PC-9 (cell line): ENCODE results near the gene CTCF. TPM values are rescaled to one million over a fixed set of nuclear protein-coding genes. Genes with fewer than 3 reads are reported as not detected.

Experiments used
- BruUV-seq: library from RNA; stranded (reverse); fragments of 400-500 nt; replicated peaks from 2 replicates; lab custom pipeline; 2021; lab: Mats Ljungman, UMichigan
- CTCF ChIA-PET: fragments of 300-600 bp; sonication (Branson Sonifier 250); formaldehyde crosslinking; loops from one replicate; lab custom pipeline; 2022; ENCODE audit warnings: antibody characterized with exemption; lab: Charles Lee
- POLR2A ChIA-PET: fragments of 300-600 bp; sonication (Branson Sonifier 250); formaldehyde crosslinking; loops from one replicate; lab custom pipeline; 2022; ENCODE audit warnings: antibody characterized with exemption; ENCODE audit not compliant: unreplicated experiment; lab: Charles Lee
- DNase-seq, 2 experiments: peaks; one replicate each; pipeline versions ENCODE4 v3.0.0 to v3.0.0-alpha.2; 2015 to 2022; ENCODE audit warnings: mixed read lengths in 1 of 2
- H2AFZ ChIP-seq: fragments of 200-600 bp; sonication (generic); 2 replicates; pipeline ENCODE4 v1.8.1; 2017; ENCODE audit warnings: antibody characterized with exemption
- H3F3A ChIP-seq: fragments of 200-600 bp; sonication (generic); 2 replicates; pipeline ENCODE4 v1.8.1; 2017; ENCODE audit warnings: antibody characterized with exemption, mild to moderate bottlenecking, low read depth; ENCODE audit not compliant: insufficient read depth
- H3K27ac ChIP-seq: fragments of 200-600 bp; sonication (generic); 2 replicates; pipeline ENCODE4 v1.6.1; 2016; ENCODE audit warnings: mixed run types
- H3K27me3 ChIP-seq: fragments of 200-600 bp; sonication (generic); 2 replicates; pipeline ENCODE4 v1.6.1; 2016; ENCODE audit warnings: low read depth, mixed run types; ENCODE audit not compliant: insufficient read depth
- H3K36me3 ChIP-seq: fragments of 200-600 bp; sonication (generic); 2 replicates; pipeline ENCODE4 v1.6.1; 2016; ENCODE audit warnings: low read depth, mixed run types
- H3K4me1 ChIP-seq: fragments of 200-600 bp; sonication (generic); replicated peaks from 2 replicates; pipeline ENCODE4 v1.6.1; 2016; ENCODE audit warnings: mixed run types; ENCODE audit not compliant: insufficient read depth
- H3K4me2 ChIP-seq: fragments of 200-600 bp; sonication (generic); 2 replicates; pipeline ENCODE4 v1.6.1; 2017; ENCODE audit warnings: mixed run types
- H3K4me3 ChIP-seq: fragments of 200-600 bp; sonication (generic); 2 replicates; pipeline ENCODE4 v1.6.1; 2016; ENCODE audit warnings: mixed run types
- H3K79me2 ChIP-seq: fragments of 200-600 bp; sonication (generic); 2 replicates; pipeline ENCODE4 v1.6.1; 2017; ENCODE audit warnings: low read depth, mixed run types
- H3K9me2 ChIP-seq: fragments of 200-600 bp; sonication (generic); 2 replicates; pipeline ENCODE4 v1.8.1; 2017; ENCODE audit warnings: mild to moderate bottlenecking; ENCODE audit not compliant: insufficient read depth
- H3K9me3 ChIP-seq: fragments of 200-600 bp; sonication (generic); 2 replicates; pipeline ENCODE4 v1.8.1; 2016; ENCODE audit warnings: low read depth; ENCODE audit not compliant: insufficient read depth
- H4K20me1 ChIP-seq: fragments of 200-600 bp; sonication (generic); 2 replicates; pipeline ENCODE4 v1.8.1; 2017; ENCODE audit not compliant: insufficient read depth
- EZH2 ChIP-seq: fragments of 200-600 bp; sonication (generic); IDR thresholded peaks from 2 replicates; pipeline ENCODE4 v1.8.0; 2017; ENCODE audit warnings: antibody characterized with exemption, low read depth
- intact Hi-C: fragments of 100-400 bp; cut with micrococcal nuclease; formaldehyde crosslinking; loops from one replicate; pipeline ENCODE4 v1.10.0; 2022; ENCODE audit not compliant: unreplicated experiment
- total RNA-seq: library from RNA; stranded (reverse); gene quantifications from 2 replicates; pipeline ENCODE4 v1.2.3, GENCODE V29; 2021
- TF ChIP-seq, protein P1 (sequence below): fragments of 200-600 bp; sonication (generic); conservative IDR thresholded peaks from 2 replicates; pipeline ENCODE4 v1.6.1; 2017; ENCODE audit warnings: mixed run types, antibody characterized with exemption, mild to moderate bottlenecking, moderate library complexity

Gene CTCF
- total RNA-seq, 1 experiment from 2014 or later = 39.0 TPM

DNA sequence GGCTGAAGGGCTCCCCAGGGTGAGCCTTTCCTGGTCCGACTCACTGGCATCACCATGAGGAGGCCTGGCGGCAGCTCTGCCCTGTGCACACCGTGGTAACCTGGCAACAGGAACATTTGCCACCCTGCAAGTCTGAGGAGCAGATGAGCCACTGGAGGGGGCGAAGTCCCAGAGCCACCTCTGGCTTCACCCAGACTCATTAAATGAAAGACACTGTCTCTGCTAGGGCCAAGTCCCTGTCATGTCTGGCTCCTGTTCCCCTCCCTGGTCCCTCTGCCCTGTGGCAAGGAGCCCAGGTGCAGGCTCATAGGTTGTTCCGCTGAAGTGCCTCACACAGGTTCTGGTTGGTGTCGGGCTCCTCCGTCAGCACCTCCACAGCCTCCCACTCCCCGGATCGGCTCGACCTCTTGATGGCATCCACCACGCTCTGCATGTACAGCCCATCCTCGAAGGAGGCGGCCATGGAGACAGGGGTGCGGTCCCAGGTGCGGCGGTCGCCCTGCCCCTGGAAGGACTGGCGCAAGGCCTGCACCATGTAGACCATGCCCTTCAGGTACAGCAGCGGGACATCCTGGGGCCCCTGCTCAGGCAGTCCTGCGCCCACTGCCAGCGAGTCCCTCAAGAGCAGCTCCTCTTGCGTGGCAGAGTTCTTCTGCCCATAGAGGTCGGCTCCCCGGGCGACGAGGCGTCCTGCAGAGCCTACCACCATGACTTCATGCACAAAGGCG lies 112.7 kb downstream of the CTCF start:
- BruUV-seq = no TSS peak
- intact Hi-C loops = loop anchor here (5.0 to 10.0 kb wide), 3 partner anchors 47 to 560 kb away; partner anchors contain the start of gene ESRP2
- Histone ChIP-seq H3K27me3 (no peaks in the 10 kb centered on the region), H4K20me1 (no peaks in the 10 kb centered on the region), H3K79me2 (0 out of 2 replicates have a peak, but pooled peaks cover 3% of the 10 kb centered on the region), H3K9me3 (no peaks in the 10 kb centered on the region), H3K4me1 (peaks cover 26% of the 10 kb centered on the region), H3F3A (peaks cover 32% of the 10 kb centered on the region), H3K4me3 (no peak overlapping the region), H3K9me2 (no peaks in the 10 kb centered on the region), H3K27ac (no peak overlapping the region), H2AFZ (no peak overlapping the region), H3K36me3 (no peaks in the 10 kb centered on the region), H3K4me2 (no peak overlapping the region)
- ChIA-PET POLR2A (no interaction called here), CTCF (no interaction called here)
- TF ChIP-seq, protein P1, sequence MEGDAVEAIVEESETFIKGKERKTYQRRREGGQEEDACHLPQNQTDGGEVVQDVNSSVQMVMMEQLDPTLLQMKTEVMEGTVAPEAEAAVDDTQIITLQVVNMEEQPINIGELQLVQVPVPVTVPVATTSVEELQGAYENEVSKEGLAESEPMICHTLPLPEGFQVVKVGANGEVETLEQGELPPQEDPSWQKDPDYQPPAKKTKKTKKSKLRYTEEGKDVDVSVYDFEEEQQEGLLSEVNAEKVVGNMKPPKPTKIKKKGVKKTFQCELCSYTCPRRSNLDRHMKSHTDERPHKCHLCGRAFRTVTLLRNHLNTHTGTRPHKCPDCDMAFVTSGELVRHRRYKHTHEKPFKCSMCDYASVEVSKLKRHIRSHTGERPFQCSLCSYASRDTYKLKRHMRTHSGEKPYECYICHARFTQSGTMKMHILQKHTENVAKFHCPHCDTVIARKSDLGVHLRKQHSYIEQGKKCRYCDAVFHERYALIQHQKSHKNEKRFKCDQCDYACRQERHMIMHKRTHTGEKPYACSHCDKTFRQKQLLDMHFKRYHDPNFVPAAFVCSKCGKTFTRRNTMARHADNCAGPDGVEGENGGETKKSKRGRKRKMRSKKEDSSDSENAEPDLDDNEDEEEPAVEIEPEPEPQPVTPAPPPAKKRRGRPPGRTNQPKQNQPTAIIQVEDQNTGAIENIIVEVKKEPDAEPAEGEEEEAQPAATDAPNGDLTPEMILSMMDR = no peak
- TF ChIP-seq EZH2 = no peak
- DNase-seq = peak in 1 of 2 experiments; percentile 9

DNA sequence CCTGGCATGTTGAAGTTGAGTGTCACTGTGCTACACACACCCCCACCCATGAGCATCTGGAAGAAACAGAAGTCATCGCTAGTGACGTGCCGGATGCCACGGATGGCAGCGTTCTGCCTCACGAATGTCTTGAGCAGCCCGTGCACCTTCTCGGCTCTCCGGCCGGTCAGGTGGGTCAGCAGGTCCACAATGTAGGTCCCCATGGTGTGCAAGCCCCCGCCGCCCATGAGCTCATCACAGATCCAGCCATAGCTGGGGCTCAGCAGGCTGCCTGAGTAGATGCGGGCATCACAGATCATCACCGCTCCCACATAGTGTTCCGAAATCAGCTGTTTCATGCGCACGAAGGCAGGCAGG lies 113.2 kb downstream of the CTCF start:
- no peak for TF ChIP-seq EZH2
- TF ChIP-seq, protein P1 = no peak
- Histone ChIP-seq H2AFZ (no peak overlapping the region), H3K36me3 (no peaks in the 10 kb centered on the region), H3K27me3 (no peaks in the 10 kb centered on the region), H3K9me2 (no peaks in the 10 kb centered on the region), H3K9me3 (no peaks in the 10 kb centered on the region), H4K20me1 (no peaks in the 10 kb centered on the region), H3F3A (peaks cover 32% of the 10 kb centered on the region), H3K4me2 (no peak overlapping the region), H3K27ac (no peak overlapping the region), H3K4me3 (no peak overlapping the region), H3K4me1 (peaks cover 26% of the 10 kb centered on the region), H3K79me2 (0 out of 2 replicates have a peak, but pooled peaks cover 3% of the 10 kb centered on the region)
- intact Hi-C loops = loop anchor here (5.0 to 10.0 kb wide), 3 partner anchors 47 to 559 kb away; partner anchors contain the start of gene ESRP2
- POLR2A ChIA-PET = no interaction called here
- CTCF ChIA-PET = no interaction called here
- no TSS peak for BruUV-seq
- DNase-seq = no peak

DNA sequence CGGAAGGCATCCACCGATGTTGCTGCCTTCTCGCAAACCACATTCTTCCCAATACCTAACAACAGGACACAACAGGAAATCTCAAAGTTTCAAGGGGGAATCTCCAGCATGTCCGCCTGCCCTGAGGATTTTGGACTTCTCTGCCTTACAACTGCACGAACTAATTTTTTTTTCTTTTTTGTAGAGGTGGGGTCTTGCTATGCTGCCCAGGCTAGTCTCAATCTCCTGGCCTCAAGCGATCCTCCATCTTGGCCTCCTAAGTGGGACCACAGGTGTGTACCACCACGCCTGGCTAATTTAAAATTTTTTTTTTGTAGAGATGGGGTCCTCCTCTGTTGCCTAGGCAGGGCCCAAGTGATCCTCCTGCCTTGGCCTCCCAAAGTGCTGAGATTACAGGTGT lies 113.7 kb downstream of the CTCF start:
- TF ChIP-seq, protein P1 = no peak
- TF ChIP-seq EZH2 = no peak
- H3K4me1 ChIP-seq = peaks cover 26% of the 10 kb centered on the region
- peak overlapping the region; percentile 78 for H3K27ac ChIP-seq
- no TSS peak for BruUV-seq
- POLR2A ChIA-PET = no interaction called here
- H3K79me2 ChIP-seq = 0 out of 2 replicates have a peak, but pooled peaks cover 3% of the 10 kb centered on the region
- no peaks in the 10 kb centered on the region for H3K9me3 ChIP-seq
- no peaks in the 10 kb centered on the region for H4K20me1 ChIP-seq
- no peaks in the 10 kb centered on the region for H3K27me3 ChIP-seq
- peaks cover 32% of the 10 kb centered on the region for H3F3A ChIP-seq
- H3K36me3 ChIP-seq = no peaks in the 10 kb centered on the region
- no peak overlapping the region for H3K4me3 ChIP-seq
- DNase-seq = no peak
- intact Hi-C loops = loop anchor here (5.0 to 10.0 kb wide), 3 partner anchors 46 to 559 kb away; partner anchors contain the start of gene ESRP2
- H3K4me2 ChIP-seq = peak overlapping the region; percentile 30; the same call in 1 of the 2 replicates
- H3K9me2 ChIP-seq = no peaks in the 10 kb centered on the region
- CTCF ChIA-PET = interaction anchor here (0.5 to 1.1 kb wide), 2 partner anchors 92 to 112 kb away, joined by 3 to 5 read pairs; no protein-coding TSS in a partner anchor
- no peak overlapping the region for H2AFZ ChIP-seq
